MG63 (cell line): ENCODE measurements around the gene CDH4. TPM values are rescaled to one million over a fixed set of nuclear protein-coding genes. Genes with fewer than 3 reads are reported as not detected.
"Not testable (repeated sequence)": the region's sequence is repeated elsewhere in the genome, so short reads cannot be mapped to it uniquely, and the experiment has no call there.

Source experiments
- DNase-seq: peaks from one replicate; pipeline ENCODE4 v3.0.0-alpha.2; 2020
- H3K27me3 ChIP-seq: fragments of 250-450 bp; sonication (Bioruptor Pico); 2 replicates; pipeline ENCODE4 v1.5.1; 2020; ENCODE audit warnings: mild to moderate bottlenecking, moderate library complexity
- H3K36me3 ChIP-seq: fragments of 250-450 bp; sonication (Bioruptor Pico); 2 replicates; pipeline ENCODE4 v1.5.1; 2020; ENCODE audit warnings: mild to moderate bottlenecking, moderate library complexity
- H3K4me3 ChIP-seq: fragments of 250-450 bp; sonication (Bioruptor Pico); 2 replicates; pipeline ENCODE4 v1.5.1; 2020; ENCODE audit warnings: mild to moderate bottlenecking, moderate library complexity
- H3K9me3 ChIP-seq: fragments of 250-450 bp; sonication (Bioruptor Pico); 2 replicates; pipeline ENCODE4 v1.5.1; 2020; ENCODE audit warnings: mild to moderate bottlenecking, moderate library complexity
- total RNA-seq: library from RNA; depleted of rRNA; stranded (reverse); fragments of >200 nt; shearing (Covaris generic); gene quantifications from 2 replicates; pipeline ENCODE4 v1.2.3, GENCODE V29; 2014; ENCODE audit warnings: low replicate concordance

Gene CDH4
- total RNA-seq, 1 experiment from 2014 or later = not detected

DNA sequence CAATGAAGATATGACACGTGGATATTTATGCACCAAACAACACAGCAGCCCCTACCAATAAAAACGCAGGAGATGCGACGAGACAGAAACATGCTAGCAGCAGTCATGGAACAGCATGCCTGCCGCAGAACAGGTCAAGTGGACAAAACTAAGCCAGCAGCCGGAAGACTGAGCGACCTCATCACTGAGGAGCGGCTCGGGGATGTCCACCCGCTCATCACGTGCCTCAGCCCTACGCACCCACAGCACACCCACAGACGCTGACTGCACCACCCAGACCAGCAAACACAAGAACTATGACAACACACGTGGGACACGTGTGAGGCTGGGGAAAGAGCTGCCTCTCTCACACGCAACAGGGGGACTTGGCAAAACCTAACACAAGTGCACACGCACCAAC, 731.9 kb downstream of the CDH4 start:
- DNase-seq = no peak
- no peaks in the 10 kb centered on the region for H3K27me3 ChIP-seq

DNA sequence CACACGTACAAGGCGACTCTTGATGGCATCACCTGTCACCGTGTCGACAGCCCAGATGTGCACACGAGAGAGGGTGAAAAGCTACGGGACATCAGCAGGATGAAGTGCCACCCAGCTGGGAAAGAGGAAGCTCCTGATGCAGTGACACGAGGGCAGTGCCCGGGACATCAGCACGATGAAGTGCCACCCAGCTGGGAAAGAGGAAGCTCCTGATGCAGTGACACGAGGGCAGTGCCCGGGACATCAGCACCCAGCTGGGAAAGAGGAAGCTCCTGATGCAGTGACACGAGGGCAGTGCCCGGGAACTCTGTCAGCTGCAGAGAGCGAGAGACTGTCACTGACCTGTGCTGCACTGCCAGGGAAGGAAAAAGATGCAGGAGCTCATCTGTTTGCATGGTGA, 732.4 kb downstream of the CDH4 start:
- H3K9me3 ChIP-seq, DNase-seq, H3K27me3 ChIP-seq, H3K4me3 ChIP-seq: not testable (repeated sequence)
- peaks cover 14% of the 10 kb centered on the region for H3K36me3 ChIP-seq

More for the DNA sequence above, 731.9 kb downstream of the CDH4 start:
- Histone ChIP-seq H3K9me3 (no peaks in the 10 kb centered on the region), H3K36me3 (peaks cover 14% of the 10 kb centered on the region), H3K4me3 (no peak overlapping the region)

DNA sequence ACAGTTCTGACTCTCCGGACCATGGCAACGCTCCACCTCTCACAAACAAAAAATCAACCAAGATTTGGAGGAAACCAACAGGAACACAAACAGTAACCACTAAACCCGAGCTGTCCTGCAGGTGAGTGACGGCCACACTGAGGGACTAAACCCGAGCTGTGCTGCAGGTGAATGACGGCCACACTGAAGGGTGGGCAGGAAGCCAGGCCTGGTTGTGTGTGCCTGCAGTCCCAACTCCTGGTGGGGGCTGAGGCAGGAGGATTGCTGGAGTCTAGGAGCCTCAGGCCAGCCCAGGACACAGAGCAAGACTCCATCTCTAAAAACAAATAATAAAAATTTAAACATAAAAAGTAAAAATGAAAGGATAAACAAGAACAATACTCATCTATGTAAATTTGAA, 733.0 kb downstream of the CDH4 start:
- no peak for DNase-seq
- Histone ChIP-seq H3K4me3 (no peak overlapping the region), H3K9me3 (no peaks in the 10 kb centered on the region), H3K27me3 (no peaks in the 10 kb centered on the region), H3K36me3 (peaks cover 14% of the 10 kb centered on the region)

DNA sequence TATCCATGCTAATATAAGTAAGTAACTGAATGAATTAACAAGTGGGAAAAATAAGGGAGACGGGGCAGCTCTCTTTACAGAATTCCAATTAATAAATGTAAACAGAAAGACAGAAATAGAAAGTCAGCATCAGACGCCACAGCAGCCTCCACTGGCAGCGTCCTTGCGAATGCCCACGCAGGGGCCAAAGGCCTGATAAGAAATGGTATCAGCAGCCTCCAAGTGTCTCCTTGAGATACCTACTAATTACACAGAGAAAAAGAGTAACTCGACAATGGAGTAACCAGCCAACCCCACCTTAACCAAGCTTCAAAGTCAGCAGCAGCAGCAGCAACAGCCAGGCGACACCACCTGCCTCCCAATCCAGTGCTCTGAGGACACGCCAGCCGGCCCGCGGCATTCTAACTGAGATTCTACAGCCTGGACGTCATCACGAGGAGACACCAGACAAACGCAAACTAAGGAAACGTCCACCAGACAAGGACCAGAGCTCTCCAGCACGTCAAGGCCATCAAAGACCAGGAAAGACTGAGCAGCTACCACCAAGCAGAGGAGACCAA, 734.8 kb downstream of the CDH4 start:
- Histone ChIP-seq H3K36me3 (peaks cover 21% of the 10 kb centered on the region), H3K27me3 (no peaks in the 10 kb centered on the region), H3K9me3 (0 out of 2 replicates have a peak, but pooled peaks cover 2% of the 10 kb centered on the region), H3K4me3 (no peak overlapping the region)
- no peak for DNase-seq

DNA sequence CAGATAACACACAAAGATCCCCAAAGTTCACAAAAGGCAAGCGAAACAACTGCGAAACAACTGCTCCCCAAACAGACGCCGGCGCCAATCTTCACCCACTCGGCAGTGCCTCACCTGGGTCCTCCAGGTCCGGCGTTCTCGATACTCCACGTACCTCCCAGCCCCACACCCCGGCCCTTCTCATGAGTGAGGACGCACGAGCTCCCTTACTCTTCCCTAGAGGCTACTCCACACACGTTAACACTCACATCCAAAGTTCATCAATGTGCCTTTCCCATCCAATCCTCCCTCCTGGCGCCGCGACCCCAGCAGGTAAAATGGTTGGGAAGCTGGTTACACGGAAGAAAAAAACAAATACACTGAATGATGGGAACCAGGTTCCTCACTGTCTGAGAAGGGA, 736.6 kb downstream of the CDH4 start:
- no peak for DNase-seq
- 0 out of 2 replicates have a peak, but pooled peaks cover 2% of the 10 kb centered on the region for H3K9me3 ChIP-seq
- H3K4me3 ChIP-seq = no peak overlapping the region
- H3K36me3 ChIP-seq = peaks cover 39% of the 10 kb centered on the region
- H3K27me3 ChIP-seq = no peaks in the 10 kb centered on the region

DNA sequence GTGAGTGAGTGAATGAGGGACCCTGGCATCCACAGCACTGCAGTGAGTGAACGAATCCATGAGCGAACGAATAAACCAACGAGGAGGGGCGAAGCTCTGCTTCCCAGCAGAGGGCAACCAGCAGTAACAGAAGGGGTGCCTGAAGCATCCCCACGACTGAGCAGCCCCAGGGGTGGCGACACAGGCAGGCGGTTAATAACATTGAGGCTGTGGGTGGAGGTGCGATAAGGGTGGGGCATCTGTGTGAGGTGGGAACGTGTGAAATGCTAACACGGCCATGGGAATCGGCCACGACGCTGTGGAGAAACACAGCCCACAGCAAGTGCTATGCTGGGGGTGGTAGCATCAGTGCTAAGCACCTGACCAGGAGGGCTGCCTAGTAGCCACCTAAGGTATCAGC, 737.7 kb downstream of the CDH4 start:
- Histone ChIP-seq H3K27me3 (no peaks in the 10 kb centered on the region), H3K36me3 (peaks cover 50% of the 10 kb centered on the region), H3K9me3 (peaks cover 2% of the 10 kb centered on the region; the same call in 1 of the 2 replicates), H3K4me3 (no peak overlapping the region)
- no peak for DNase-seq
